Measurements from ENCODE around the gene ALDH1L1.

ALDH1L1 gene

GRCh38 chr3:126151562-126152302 is 28.7 kb downstream of the ALDH1L1 start:
- TF ChIP-seq CTCF (IDR thresholded peaks at IDR 0.05; ENCODE audit: low read depth, low read length), result no peak
- DNase-seq, result no peak
- no peaks in the 10 kb centered on the region for H3K4me1 ChIP-seq
- H3K9me3 ChIP-seq, result no peaks in the 10 kb centered on the region; the same call in 1 of the 2 replicates
- no peak overlapping the region for H3K4me3 ChIP-seq (ENCODE audit: low read depth, low read length)
- no peaks in the 10 kb centered on the region for H3K27me3 ChIP-seq
- H3K36me3 ChIP-seq, result no peaks in the 10 kb centered on the region

- Histone ChIP-seq H3K4me3 (ENCODE audit: low read depth, low read length) (no peak overlapping the region), H3K36me3 (no peaks in the 10 kb centered on the region), H3K27me3 (no peaks in the 10 kb centered on the region), H3K4me1 (no peaks in the 10 kb centered on the region), H3K9me3 (no peaks in the 10 kb centered on the region)
- no peak for DNase-seq
- no peak for TF ChIP-seq CTCF (IDR thresholded peaks at IDR 0.05; ENCODE audit: low read depth, low read length)
Observed at GRCh38 chr3:126149960-126150515, 30.3 kb downstream of the ALDH1L1 start.

- no peak for DNase-seq
- 0 out of 2 replicates have a peak, but pooled peaks cover 3% of the 10 kb centered on the region for H3K27me3 ChIP-seq
- no peaks in the 10 kb centered on the region for H3K36me3 ChIP-seq
- no peak for TF ChIP-seq CTCF (IDR thresholded peaks at IDR 0.05; ENCODE audit: low read depth, low read length)
- no peak overlapping the region for H3K4me3 ChIP-seq (ENCODE audit: low read depth, low read length)
- no peaks in the 10 kb centered on the region for H3K4me1 ChIP-seq
- H3K9me3 ChIP-seq, result no peaks in the 10 kb centered on the region
Observed at GRCh38 chr3:126149256-126149902, 31.0 kb downstream of the ALDH1L1 start.

GRCh38 chr3:126147932-126148683 is 32.3 kb downstream of the ALDH1L1 start:
- H3K4me3 ChIP-seq (ENCODE audit: low read depth, low read length), result no peak overlapping the region
- H3K36me3 ChIP-seq, result no peaks in the 10 kb centered on the region
- no peak for TF ChIP-seq CTCF (IDR thresholded peaks at IDR 0.05; ENCODE audit: low read depth, low read length)
- H3K4me1 ChIP-seq, result no peaks in the 10 kb centered on the region
- DNase-seq, result no peak
- H3K9me3 ChIP-seq, result no peaks in the 10 kb centered on the region
- peaks cover 3% of the 10 kb centered on the region; the same call in 1 of the 2 replicates for H3K27me3 ChIP-seq

- no peak for TF ChIP-seq CTCF (IDR thresholded peaks at IDR 0.05; ENCODE audit: low read depth, low read length)
- H3K9me3 ChIP-seq, result no peaks in the 10 kb centered on the region
- no peaks in the 10 kb centered on the region for H3K36me3 ChIP-seq
- no peaks in the 10 kb centered on the region for H3K4me1 ChIP-seq
- H3K4me3 ChIP-seq (ENCODE audit: low read depth, low read length), result no peak overlapping the region
- DNase-seq, result no peak
- peaks cover 3% of the 10 kb centered on the region; the same call in 1 of the 2 replicates for H3K27me3 ChIP-seq
Observed at GRCh38 chr3:126147147-126147931, 33.0 kb downstream of the ALDH1L1 start.

All from BE2C (cell line).